ENCODE results near the gene MRPL52. TPM values are rescaled to one million over a fixed set of nuclear protein-coding genes. Genes with fewer than 3 reads are reported as not detected.
A peak's percentile ranks its signal among the peaks of the same experiment; 100 is the strongest.

MRPL52 gene
- total and polyA plus RNA-seq, 2 experiments from 2014 or later, result 44.3 to 230 TPM

GRCh38 chr14:22836301-22837113 lies 6.8 kb downstream of the MRPL52 start, which contains the start of gene MMP14:
Gene MMP14 (plus strand): TSS chr14:22836585. CDS start chr14:22836818, 233 bp downstream.
- Histone ChIP-seq H2AFZ (0 out of 2 replicates have a peak within 1 kb of the TSS, but pooled peaks have one; percentile 1), H3K79me2 (ENCODE audit: insufficient read depth) (peaks cover 76% of the 10 kb centered on the region), H3K36me3 (ENCODE audit: low read depth) (peaks cover 8% of the 10 kb centered on the region)

GRCh38 chr14:22837114-22837749 lies 7.5 kb downstream of the MRPL52 start:
- no peaks in the 10 kb centered on the region for H4K20me1 ChIP-seq (ENCODE audit: insufficient read depth)
- TF ChIP-seq EZH2phosphoT487 (IDR thresholded peaks at IDR 0.05; ENCODE audit: insufficient read depth, low read depth), result no peak
- H3F3A ChIP-seq (ENCODE audit: insufficient read depth), result peaks cover 51% of the 10 kb centered on the region
- no peaks in the 10 kb centered on the region for H3K9me3 ChIP-seq (ENCODE audit: low read depth)
- peak overlapping the region; percentile 88 for H3K4me3 ChIP-seq
- H3K79me2 ChIP-seq (ENCODE audit: insufficient read depth), result peaks cover 76% of the 10 kb centered on the region
- H3K36me3 ChIP-seq (ENCODE audit: low read depth), result peaks cover 15% of the 10 kb centered on the region
- no peaks in the 10 kb centered on the region for H3K27me3 ChIP-seq (replicated peaks; ENCODE audit: insufficient read depth)
- DNase-seq, result peak; percentile 81
- peak overlapping the region; percentile 94 for H3K27ac ChIP-seq
- peak overlapping the region; percentile 96 for H3K4me2 ChIP-seq (ENCODE audit: unreplicated experiment)
- peak overlapping the region; percentile 99 for H3K9ac ChIP-seq
- no peaks in the 10 kb centered on the region for H3K9me2 ChIP-seq (ENCODE audit: insufficient read depth)
- no peak overlapping the region for H2AFZ ChIP-seq
- 1% methylated on average over 47 to 57 of the region's 57 CpGs for WGBS, 2 experiments (ENCODE audit: low coverage in 1 of 2, low lambda C conversion rate in 2 of 2, missing lambda C conversion rate in 2 of 2)
- in situ Hi-C loops (cut with MboI), result no loop called here
- H3K4me1 ChIP-seq (ENCODE audit: insufficient read depth), result peaks cover 38% of the 10 kb centered on the region

More at GRCh38 chr14:22836301-22837113, 6.8 kb downstream of the MRPL52 start, which contains the start of gene MMP14:
- 0 to 1% methylated on average over 39 to 45 of the region's 46 CpGs for WGBS, 2 experiments (ENCODE audit: low coverage in 1 of 2, low lambda C conversion rate in 2 of 2, missing lambda C conversion rate in 2 of 2)
- Histone ChIP-seq H3K9ac (peak within 1 kb of the TSS; percentile 99), H3K4me3 (peak within 1 kb of the TSS; percentile 88), H3K27ac (peak within 1 kb of the TSS; percentile 94), H3F3A (ENCODE audit: insufficient read depth) (peaks cover 44% of the 10 kb centered on the region), H3K9me3 (ENCODE audit: low read depth) (no peaks in the 10 kb centered on the region), H3K27me3 (replicated peaks; ENCODE audit: insufficient read depth) (no peaks in the 10 kb centered on the region), H4K20me1 (ENCODE audit: insufficient read depth) (no peaks in the 10 kb centered on the region), H3K4me2 (ENCODE audit: unreplicated experiment) (peak within 1 kb of the TSS; percentile 96), H3K9me2 (ENCODE audit: insufficient read depth) (no peaks in the 10 kb centered on the region), H3K4me1 (ENCODE audit: insufficient read depth) (peaks cover 31% of the 10 kb centered on the region)
- no peak for TF ChIP-seq EZH2 (IDR thresholded peaks at IDR 0.05; ENCODE audit: insufficient read depth, poor library complexity, severe bottlenecking)
- no peak for TF ChIP-seq EZH2phosphoT487 (IDR thresholded peaks at IDR 0.05; ENCODE audit: insufficient read depth, low read depth)
- in situ Hi-C loops (cut with MboI), result no loop called here
- DNase-seq, result peak; percentile 94

DNA sequence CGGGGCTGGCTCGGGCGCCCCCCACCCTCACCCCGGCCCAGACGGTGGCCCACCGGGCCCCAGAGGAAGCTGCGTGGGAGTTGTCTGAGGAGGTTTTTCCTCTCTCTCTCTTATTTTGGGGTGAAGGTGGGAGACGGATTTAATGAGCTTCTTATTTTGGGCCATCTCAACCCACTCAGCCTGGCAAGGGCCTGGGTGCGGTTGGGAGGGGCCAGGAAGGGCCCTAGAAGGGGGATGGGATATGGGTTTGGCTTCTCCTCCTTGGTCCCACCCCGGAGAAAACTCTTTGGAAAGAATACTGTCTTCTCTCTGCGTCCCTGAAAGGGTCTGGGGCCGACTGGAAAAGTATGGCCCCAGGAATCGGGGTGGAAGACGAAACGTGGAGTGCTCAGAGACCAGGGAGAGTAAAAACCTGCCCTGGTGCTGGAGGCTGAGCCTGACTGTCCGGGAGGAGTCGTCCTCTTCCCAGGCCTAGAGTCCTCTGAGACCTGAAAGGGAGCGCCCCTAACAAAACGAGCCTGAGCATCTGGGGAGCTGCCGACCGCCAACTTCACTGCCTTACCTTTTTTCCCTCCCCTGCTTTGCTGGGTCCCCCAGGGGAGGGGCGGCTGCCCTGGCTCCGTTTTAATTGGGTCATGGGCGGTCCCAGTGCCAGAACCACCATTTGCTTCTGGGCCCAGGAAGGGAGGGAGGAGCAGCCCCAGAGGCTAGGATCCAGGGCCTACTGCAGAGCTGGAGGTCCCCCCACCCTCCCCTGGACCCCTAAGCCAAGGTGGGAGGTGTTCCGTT lies 8.3 kb downstream of the MRPL52 start:
- Histone ChIP-seq H2AFZ (no peak overlapping the region), H3K9ac (peak overlapping the region; percentile 99), H3K4me3 (peak overlapping the region; percentile 88), H4K20me1 (ENCODE audit: insufficient read depth) (no peaks in the 10 kb centered on the region), H3K36me3 (ENCODE audit: low read depth) (peaks cover 21% of the 10 kb centered on the region), H3K27me3 (replicated peaks; ENCODE audit: insufficient read depth) (no peaks in the 10 kb centered on the region), H3K4me1 (ENCODE audit: insufficient read depth) (peaks cover 44% of the 10 kb centered on the region), H3K27ac (peak overlapping the region; percentile 94), H3K79me2 (ENCODE audit: insufficient read depth) (peaks cover 76% of the 10 kb centered on the region), H3K9me3 (ENCODE audit: low read depth) (no peaks in the 10 kb centered on the region), H3K4me2 (ENCODE audit: unreplicated experiment) (peak overlapping the region; percentile 96), H3K9me2 (ENCODE audit: insufficient read depth) (no peaks in the 10 kb centered on the region), H3F3A (ENCODE audit: insufficient read depth) (peaks cover 58% of the 10 kb centered on the region)
- peak; percentile 74 for DNase-seq
- 0 to 2% methylated on average over 17 to 24 of the region's 25 CpGs for WGBS, 2 experiments (ENCODE audit: low coverage in 1 of 2, low lambda C conversion rate in 2 of 2, missing lambda C conversion rate in 2 of 2)
- in situ Hi-C loops (cut with MboI), result no loop called here
- TF ChIP-seq EZH2phosphoT487 (IDR thresholded peaks at IDR 0.05; ENCODE audit: insufficient read depth, low read depth) (no peak), EZH2 (IDR thresholded peaks at IDR 0.05; ENCODE audit: insufficient read depth, poor library complexity, severe bottlenecking) (no peak)

GRCh38 chr14:22838631-22839041 lies 8.9 kb downstream of the MRPL52 start:
- peaks cover 45% of the 10 kb centered on the region for H3K4me1 ChIP-seq (ENCODE audit: insufficient read depth)
- peak; percentile 79 for DNase-seq
- H4K20me1 ChIP-seq (ENCODE audit: insufficient read depth), result no peaks in the 10 kb centered on the region
- peaks cover 82% of the 10 kb centered on the region for H3K79me2 ChIP-seq (ENCODE audit: insufficient read depth)
- H3K4me3 ChIP-seq, result peak overlapping the region; percentile 88
- TF ChIP-seq EZH2phosphoT487 (IDR thresholded peaks at IDR 0.05; ENCODE audit: insufficient read depth, low read depth) (no peak), EZH2 (IDR thresholded peaks at IDR 0.05; ENCODE audit: insufficient read depth, poor library complexity, severe bottlenecking) (no peak)
- H3K27ac ChIP-seq, result peak overlapping the region; percentile 94
- no peaks in the 10 kb centered on the region for H3K9me2 ChIP-seq (ENCODE audit: insufficient read depth)
- H2AFZ ChIP-seq, result no peak overlapping the region
- H3K9me3 ChIP-seq (ENCODE audit: low read depth), result no peaks in the 10 kb centered on the region
- WGBS, 2 experiments (ENCODE audit: low coverage in 1 of 2, low lambda C conversion rate in 2 of 2, missing lambda C conversion rate in 2 of 2), result 0% methylated on average over 4 to 6 of the region's 6 CpGs
- no peaks in the 10 kb centered on the region for H3K27me3 ChIP-seq (replicated peaks; ENCODE audit: insufficient read depth)
- H3K9ac ChIP-seq, result peak overlapping the region; percentile 99
- peaks cover 65% of the 10 kb centered on the region for H3F3A ChIP-seq (ENCODE audit: insufficient read depth)
- peaks cover 28% of the 10 kb centered on the region for H3K36me3 ChIP-seq (ENCODE audit: low read depth)
- in situ Hi-C loops (cut with MboI), result no loop called here
- H3K4me2 ChIP-seq (ENCODE audit: unreplicated experiment), result peak overlapping the region; percentile 96

Data from GM23248 (cell line).